HT1080 (cell line): ENCODE measurements around the gene PTGFRN. TPM values are rescaled to one million over a fixed set of nuclear protein-coding genes. Genes with fewer than 3 reads are reported as not detected.
"Not testable (repeated sequence)": the region's sequence is repeated elsewhere in the genome, so short reads cannot be mapped to it uniquely, and the experiment has no call there.

Experiments used
- DNase-seq: peaks from one replicate; pipeline ENCODE4 v3.0.0-alpha.2; 2015; ENCODE audit warnings: low read depth
- polyA plus RNA-seq, 2 experiments: library from polyadenylated mRNA; depleted of rRNA; stranded (reverse); fragments of >200 nt; gene quantifications; 2 replicates each; pipeline ENCODE4 v1.2.3, GENCODE V29; 2015
- total RNA-seq: library from RNA; depleted of rRNA; stranded (reverse); fragments of >200 nt; shearing (Covaris generic); gene quantifications from 2 replicates; pipeline ENCODE4 v1.2.3, GENCODE V29; 2014; rRNA removed

Gene PTGFRN
- total RNA-seq = 48.7 and 54.1 TPM in 2 replicates
- polyA plus RNA-seq (2015; cell fraction: cytosol; rRNA removed) = 94.4 and 124 TPM in 2 replicates
- polyA plus RNA-seq (2015; cell fraction: nucleus; rRNA removed) = 152 and 164 TPM in 2 replicates

- peak; percentile 48 for DNase-seq
Measured at GRCh38 chr1:116909512-116910378, at the start of gene PTGFRN. TSS of gene PTGFRN (plus strand) at chr1:116909916. CDS start at chr1:116910204, 288 bp downstream.

- not testable (repeated sequence) for DNase-seq
Measured at GRCh38 chr1:116860167-116860566, 49.5 kb upstream of the PTGFRN start.

DNA sequence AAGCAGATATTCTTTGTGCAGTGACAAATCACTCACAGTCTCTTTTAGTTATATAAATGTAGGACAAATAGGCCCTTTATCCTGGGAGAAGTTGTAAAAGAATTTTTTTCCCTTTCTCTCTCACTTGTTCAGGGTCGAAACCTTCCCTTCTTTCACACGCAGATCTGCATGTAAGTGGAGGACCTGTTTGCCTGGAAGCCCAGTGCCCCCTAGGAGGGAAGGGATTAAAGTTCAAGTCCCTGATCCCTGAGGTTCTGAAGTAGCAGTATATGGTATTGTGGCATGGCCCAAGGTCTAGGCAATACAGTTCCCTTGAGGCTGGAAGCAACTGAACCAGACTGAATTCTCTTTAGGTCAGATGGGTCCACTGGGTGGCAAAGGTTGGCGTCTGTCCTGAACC is 48.6 kb upstream of the PTGFRN start:
- DNase-seq = no peak

GRCh38 chr1:116863031-116863430 is 46.7 kb upstream of the PTGFRN start:
- not testable (repeated sequence) for DNase-seq

- not testable (repeated sequence) for DNase-seq
Measured at GRCh38 chr1:116866478-116866877, 43.2 kb upstream of the PTGFRN start.

DNA sequence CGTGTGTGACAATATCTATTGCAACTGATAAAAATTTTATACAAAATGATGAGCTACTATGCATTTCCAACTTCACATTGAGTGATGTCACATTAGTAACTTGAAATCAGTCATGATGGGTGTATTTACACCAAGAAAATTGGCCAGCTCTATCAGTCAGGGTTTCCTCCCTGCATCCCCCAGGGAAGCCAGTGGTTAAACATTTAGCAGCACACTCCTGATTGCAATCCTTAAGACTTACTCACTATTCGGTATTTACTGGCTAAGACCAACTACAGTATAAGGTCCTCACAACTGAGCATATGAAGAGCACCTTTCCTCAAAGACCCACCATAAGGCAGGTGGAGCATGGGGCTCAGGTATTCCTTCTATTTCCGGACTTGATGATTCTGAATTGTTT is 41.3 kb upstream of the PTGFRN start:
- DNase-seq = no peak

DNA sequence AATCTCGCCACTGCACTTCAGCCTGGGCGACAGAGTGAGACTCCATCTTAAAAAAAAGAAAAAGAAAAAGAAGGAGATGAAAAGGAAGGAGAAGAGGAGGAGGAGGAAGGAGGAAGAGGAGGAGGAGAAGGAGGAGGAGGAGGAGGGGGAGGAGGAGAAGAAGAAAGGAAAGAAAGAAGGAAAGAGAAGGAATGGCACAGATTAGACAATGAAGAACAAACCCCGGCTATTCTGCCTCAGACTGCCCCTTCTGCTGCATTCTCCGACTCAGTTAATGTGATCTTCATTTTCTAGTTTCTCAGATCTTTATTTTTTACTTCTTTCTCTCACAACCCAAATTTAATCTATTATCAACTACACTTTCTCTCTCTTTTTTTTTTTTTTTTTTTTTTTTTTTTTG is 40.1 kb upstream of the PTGFRN start:
- DNase-seq = no peak

DNA sequence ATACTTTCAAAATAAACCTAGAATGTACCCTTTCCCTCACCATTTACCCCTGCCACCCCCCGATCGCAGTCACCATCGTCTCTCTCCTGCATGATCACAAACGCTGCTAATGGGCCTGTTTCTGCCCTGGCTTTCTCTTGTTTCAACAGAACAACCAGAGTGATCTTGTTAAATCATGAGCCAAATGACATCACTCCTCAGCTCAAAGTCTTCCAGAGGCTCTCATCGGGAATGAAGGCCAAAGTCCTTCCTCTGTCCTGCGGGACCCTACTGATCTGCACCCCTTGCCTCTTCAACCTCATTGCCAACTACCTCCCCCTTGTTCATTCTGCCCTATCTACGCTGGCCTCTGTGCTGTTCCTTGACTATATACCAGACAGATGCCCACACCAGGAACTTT is 39.4 kb upstream of the PTGFRN start:
- no peak for DNase-seq

GRCh38 chr1:116871779-116872146 is 38.0 kb upstream of the PTGFRN start:
- DNase-seq = no peak

DNA sequence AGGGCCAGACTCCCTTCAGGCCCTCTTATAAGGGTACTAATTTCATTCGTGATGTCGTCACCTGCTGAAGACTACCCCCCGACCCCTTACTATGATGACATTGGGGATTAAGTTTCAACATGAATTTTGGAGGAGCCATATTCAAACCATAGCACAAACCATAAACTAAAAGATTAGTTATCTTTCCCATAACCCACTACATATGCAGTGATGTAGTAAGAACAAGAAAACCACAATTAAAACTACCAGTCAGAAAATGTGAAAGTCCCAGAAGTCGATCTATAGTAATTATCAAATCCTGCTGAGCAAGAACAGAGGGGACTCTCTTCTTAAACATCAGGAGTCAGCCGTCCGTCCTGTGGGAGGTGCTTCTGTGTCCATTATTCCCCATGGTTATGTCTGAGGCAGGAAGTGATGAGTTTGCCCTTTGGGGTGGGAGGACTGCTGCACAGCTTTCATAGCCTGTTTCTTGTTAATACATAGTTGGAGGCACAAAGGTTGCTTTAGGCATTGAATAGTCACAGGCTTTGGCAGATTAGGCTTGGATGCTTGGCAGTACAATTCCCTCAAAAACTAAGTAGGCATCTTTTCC is 35.9 kb upstream of the PTGFRN start:
- peak; percentile 58 for DNase-seq

GRCh38 chr1:116874733-116875249 is 34.9 kb upstream of the PTGFRN start:
- DNase-seq = peak; percentile 47

GRCh38 chr1:116875391-116875790 is 34.3 kb upstream of the PTGFRN start:
- DNase-seq = no peak

DNA sequence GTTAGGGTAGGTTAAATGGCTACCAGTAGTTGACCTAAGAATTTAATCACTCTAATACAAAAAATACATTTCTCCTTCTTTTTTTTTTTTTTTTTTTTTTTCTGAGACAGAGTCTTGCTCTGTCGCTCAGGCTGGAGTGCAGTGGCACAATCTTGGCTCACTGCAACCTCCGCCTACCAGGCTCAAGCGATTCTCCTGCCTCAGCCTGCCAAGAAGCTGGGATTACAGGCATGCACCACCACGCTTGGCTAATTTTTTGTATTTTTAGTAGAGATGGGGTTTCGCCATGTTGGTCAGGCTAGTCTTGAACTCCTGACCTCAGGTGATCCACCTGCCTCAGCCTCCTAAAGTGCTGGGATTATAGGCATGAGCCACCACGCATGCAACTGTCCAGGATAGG is 33.8 kb upstream of the PTGFRN start:
- not testable (repeated sequence) for DNase-seq

DNA sequence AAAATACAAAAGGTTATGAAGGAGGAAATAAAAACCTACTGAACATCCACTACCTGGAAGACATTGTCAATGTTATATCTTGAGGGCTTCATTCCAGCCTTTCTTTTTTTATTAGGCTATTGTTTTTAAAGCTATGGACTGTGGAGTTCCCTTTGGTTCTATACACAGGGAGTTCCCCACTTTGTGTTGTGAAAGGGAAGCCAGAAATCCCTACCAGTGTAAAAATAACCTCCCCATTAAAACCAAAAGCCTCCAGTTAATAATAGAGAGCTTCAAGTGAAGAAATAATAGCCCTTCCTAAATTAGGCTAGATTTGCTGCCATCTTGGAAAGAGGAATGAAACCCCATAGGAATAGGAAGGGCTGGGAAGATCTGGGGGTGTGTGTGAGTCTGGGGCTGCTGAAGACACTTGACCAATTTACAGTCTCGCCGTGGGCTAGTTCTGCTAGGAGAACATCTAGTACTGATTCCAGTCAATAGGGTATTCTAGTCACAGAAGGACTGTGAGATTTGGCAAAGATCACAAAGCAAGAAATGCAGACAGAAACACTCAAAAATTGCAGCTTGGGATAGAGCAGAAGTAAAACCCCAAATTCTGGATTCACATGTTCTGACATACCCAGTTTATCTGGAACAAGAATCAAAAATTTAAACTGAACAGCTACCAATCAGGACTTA is 32.4 kb upstream of the PTGFRN start:
- DNase-seq = no peak

DNA sequence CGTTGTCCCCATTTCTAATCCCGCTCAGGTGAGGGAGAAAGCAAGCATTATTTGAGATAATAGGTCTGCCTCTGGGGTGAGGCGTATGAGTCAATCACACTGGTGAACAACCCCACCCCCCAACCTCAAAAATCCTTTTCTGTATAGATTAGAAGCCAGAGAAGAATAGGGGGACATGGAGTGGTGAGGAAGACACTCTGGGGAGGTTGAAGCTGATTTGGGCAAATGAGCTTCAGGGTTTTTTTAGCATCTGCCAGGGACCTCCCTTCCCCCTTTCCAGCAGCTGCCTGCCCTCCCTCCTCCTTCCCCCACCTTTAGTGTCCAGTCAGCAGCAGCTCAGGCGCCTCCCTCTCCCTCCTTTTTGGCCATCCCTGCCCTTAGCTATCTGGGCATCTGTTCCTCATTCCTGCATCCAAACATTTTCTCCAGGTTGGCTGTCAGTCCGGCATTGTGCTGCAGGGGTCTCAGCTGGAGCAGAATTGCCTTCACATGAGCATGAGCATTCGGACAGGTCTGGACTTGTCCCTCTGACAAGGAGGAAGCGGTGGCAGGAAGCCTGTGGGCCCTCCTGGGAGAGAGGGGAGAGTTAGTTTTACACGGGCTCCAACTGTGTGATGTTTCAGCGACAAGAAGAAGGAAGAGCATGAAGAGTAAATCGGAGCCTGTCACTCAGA is 30.8 kb upstream of the PTGFRN start:
- peak; percentile 43 for DNase-seq

GRCh38 chr1:116879478-116880133 is 30.1 kb upstream of the PTGFRN start:
- DNase-seq = no peak

- no peak for DNase-seq
Measured at GRCh38 chr1:116880917-116881316, 28.8 kb upstream of the PTGFRN start.

GRCh38 chr1:116881879-116882520 is 27.7 kb upstream of the PTGFRN start:
- peak; percentile 39 for DNase-seq

DNA sequence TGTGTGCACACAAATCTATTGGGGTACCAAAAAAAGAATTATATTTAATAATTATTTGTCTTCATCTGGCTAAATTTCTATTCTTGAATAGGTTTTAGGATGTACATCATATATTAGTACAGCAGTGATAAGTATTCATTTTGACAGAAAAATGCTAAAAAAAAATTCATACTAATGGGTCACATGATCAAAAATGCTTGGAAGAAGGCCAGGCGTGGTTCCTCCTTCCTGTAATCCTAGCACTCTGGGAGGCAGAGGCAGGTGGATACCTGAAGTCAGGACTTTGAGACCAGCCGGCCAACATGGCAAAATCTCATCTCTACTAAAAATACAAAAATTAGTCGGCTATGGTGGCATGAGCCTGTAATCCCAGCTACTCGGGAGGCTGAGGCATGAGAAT is 26.9 kb upstream of the PTGFRN start:
- no peak for DNase-seq

- DNase-seq = peak; percentile 84
Measured at GRCh38 chr1:116886291-116886878, 23.3 kb upstream of the PTGFRN start.
